T-helper 22 cell (primary cell): ENCODE results near the gene RIN3.

Experiments used
- DNase-seq: peaks from one replicate; pipeline ENCODE4 v3.0.0-alpha.2; 2020; ENCODE audit warnings: low read depth

RIN3 gene

GRCh38 chr14:92601131-92601710, 87.6 kb downstream of the RIN3 start:
- no peak for DNase-seq

GRCh38 chr14:92601757-92602417, 88.3 kb downstream of the RIN3 start:
- DNase-seq: no peak

DNA sequence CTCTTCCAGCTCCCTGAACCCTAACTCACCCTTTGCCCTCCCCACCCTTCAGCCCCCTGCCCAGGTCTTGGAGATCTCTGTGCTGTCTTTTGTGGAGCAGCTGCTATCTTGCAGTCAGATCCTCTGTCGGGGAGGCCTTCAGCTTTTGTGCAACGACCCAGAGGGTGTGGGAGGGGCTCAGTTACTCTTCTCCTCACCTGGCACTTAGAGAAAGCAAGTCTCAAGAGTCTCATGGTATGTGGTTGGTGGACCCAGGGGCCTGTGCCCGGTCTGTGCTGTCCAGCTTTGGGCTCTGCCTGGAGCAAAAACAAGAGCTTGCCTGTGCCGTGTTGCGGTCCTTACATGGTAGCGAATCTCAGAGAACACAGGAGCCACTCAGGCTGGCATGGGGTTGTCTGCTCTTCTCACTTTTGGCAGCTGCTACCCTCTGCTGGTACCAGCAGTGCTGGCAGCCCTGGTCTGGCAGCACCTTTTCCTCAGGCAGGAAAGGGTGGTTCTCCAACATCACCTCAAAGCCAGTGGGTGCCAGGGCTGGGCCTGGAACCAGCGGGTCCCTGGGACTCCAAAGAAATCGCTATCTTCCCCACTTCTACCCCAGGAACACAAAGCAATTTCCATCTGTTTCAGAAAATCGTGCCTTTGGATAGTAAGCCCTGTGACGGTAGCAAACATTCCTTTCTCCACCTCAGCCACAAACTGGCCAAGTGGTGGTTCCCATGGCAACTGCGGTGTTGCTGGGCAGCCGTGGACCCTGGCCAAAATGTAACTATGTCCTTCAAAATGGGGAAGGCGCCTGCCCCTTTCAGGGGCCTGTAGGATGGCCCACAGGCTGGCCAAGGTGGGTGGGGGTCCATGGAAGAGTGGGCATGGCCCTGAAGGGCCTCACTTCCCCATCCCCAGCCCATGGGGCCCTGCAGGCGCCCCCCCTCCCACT, 90.0 kb downstream of the RIN3 start:
- DNase-seq: peak; percentile 20

- DNase-seq: no peak
Observed at GRCh38 chr14:92605274-92605940, 91.8 kb downstream of the RIN3 start.

DNA sequence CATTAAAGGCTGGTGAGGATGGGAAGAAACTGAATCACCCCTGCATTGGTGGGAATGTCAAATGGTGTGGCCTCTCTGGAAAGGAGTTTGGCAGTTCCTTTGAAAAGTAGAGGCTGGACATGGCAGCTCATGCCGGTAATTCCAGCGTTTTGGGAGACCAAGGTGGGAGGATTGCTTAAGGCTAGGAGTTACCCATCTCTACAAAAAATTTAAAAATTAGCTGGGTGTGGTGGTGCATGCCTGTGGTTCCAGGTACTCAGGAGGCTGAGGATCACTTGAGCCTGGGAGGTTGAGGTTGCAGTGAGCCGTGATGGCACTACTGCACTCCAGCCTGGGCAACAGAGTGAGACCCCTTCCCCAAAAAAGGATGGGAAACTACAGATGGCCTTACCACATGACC, 93.7 kb downstream of the RIN3 start:
- no peak for DNase-seq

DNA sequence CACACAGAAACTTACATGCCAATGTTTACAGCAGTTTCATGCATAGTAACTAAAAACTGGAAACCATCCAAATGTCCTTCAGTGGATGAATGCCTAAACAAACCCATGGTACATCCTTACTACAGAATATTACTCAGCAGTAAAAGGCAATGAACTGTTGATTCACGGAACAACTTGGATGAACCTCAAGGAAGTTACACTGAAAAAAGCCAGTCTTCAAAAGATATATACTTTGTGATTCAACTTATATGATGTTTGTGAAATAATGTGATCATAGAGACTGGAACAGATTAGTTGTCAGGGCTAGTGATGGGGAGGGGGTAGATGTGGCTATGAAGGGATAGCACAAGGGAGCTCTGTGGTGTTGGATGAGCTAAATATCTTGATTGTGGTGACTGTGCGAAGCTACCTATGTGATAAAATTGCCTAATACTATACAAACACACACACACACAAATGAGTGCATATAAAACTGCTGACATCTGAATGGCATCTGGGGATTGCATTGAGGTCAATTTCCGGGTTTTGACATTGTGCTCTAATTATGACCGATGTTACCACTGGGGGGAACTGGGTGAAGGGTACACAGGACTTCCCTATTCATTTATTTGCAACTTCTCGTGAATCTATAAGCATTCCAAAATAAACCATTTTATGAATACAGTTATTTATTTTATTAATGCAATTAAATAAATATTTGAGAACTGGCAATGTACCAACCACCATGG, 94.3 kb downstream of the RIN3 start:
- no peak for DNase-seq

DNA sequence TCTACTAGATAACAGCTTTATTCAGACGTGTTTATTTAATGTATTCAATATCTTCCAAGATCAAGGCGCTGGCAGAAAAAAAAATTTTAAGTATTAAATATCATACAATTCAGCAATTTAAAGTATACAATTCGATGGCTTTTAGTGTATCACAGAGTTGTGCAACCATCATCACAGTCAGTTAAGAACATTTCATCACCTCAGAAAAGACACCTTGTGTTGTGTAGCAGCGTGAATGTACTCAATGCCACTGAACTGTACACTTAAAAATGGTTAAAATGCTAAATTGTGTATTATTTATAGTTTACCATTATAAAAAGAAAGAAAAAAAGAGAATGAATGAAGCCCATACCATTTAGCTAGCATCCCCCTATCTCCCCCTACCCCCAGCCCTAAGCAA, 96.4 kb downstream of the RIN3 start:
- DNase-seq: no peak

- DNase-seq: no peak
Observed at GRCh38 chr14:92610849-92611271, 97.3 kb downstream of the RIN3 start.

- DNase-seq: peak; percentile 21
Observed at GRCh38 chr14:92613008-92613658, 99.6 kb downstream of the RIN3 start.

DNA sequence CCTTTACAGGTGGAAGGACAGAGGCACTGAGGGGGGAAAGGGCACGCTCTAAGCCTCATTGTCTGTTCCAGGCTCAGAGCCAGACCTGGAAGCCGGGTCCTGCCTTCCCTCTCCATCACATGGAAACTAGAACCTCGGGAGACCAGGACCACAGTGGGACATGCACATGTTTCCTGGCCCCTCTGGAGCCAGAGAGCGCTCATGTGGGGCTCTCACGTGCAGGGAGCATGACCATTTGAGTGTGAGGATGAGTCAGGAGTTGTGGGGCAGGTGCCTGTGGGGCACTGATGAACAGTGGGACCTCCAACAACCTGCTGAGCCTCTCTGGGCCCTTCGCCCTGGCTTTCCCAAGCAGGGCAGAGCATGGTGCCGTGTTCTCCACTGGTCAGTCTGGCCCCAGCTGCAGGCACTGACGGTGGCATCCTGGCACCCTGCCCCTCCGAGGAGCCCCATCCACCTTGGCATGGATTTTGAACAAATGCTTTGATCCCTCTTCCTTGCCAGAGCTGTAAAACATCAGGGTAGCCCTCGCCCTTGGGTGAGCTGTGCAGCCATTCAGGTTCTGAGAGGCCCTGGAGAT, 100.2 kb downstream of the RIN3 start:
- no peak for DNase-seq

- peak; percentile 70 for DNase-seq
Observed at GRCh38 chr14:92615451-92615850, 101.9 kb downstream of the RIN3 start.

DNA sequence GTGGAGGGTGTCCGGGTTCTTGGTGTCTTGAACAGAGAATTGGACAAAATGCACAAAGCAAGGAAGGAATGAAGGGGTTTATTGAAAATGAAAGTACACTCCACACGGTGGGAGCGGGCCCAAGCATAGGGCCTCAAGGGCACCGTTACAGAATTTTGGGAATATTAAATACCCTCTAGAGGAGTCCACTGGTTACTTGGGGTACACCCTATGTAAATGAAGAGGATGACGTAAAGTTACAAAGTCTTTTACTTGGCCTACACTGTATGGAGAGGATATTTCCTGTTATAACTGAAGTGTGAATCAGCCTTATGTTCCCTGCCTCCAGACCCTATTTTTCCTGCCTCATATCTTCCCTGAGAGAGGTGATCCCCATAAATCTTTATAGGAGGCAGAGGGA, 102.6 kb downstream of the RIN3 start:
- no peak for DNase-seq

DNA sequence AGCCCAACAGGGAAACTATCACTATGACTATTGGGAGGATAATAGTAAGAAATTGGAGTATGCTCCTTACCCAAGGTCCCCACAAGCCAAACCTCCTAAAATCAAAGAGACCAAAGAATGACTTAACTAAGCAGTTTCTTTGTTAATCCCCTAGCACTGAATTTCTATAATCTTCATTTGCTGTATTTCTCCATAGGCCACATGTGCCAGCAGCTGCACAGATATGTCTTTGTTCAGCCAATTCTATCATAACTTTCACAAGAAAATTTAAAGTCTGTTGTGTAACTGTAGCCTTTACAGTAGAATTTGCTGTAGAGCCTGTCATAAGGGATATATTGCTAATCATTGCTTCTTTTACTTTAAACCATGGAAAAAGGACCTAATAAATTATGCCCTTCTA, 104.0 kb downstream of the RIN3 start:
- no peak for DNase-seq

DNA sequence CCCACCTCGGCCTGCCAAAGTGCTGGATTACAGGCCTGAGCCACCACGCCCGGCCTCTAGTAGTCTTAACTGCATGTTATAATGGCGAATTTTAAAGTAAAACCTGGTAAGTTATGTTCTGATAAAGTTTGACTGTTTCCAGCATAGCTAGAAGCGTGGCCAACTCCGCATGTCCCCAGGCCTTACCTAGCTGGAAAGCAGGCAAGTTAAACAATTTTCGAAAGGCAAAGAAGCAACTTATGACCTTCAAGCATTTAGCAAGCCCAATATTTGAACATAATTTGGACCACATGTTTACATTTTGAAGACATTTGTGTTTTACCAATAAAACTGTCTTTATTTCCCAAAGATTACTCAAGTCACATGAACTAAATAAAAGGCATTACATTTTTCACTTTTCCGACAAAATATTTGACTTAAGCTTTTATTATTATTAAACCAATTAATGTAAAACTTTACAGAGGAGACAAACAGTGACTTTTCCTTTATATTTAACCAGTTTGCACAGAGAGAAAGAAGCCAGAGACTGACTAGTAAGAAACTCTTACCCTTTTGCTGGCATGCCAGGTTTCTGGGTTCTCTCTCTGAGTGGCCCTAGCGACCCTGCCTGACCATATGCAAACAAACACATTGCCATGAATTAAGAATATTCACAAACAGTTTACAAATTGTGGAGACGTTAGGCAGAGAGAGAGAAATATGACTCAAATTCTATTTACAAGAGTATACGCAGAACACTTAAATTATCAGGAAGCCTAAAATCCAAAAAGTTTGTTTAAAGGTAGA, 106.3 kb downstream of the RIN3 start:
- DNase-seq: no peak

GRCh38 chr14:92622311-92622710, 108.7 kb downstream of the RIN3 start:
- DNase-seq: no peak

GRCh38 chr14:92624764-92625163, 111.2 kb downstream of the RIN3 start:
- no peak for DNase-seq

DNA sequence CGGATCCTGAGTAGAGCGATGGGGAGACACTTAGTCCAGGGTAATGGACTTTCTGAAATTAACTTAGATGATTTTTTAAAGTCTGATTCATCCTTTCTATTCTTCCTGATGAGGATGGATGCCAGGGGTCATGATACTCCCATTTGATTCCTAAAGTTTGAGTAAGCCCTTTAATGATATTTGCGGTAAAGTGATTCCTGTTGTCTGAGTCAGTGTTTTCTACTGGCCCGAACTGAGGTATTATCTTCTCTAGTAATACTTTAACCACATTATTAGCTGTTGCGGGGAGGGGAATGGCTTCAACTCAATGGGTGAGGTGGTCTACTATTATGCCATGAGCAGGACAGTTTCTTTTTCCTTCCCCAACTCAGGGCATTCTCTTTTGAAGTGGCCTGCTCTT, 111.6 kb downstream of the RIN3 start:
- DNase-seq: no peak

DNA sequence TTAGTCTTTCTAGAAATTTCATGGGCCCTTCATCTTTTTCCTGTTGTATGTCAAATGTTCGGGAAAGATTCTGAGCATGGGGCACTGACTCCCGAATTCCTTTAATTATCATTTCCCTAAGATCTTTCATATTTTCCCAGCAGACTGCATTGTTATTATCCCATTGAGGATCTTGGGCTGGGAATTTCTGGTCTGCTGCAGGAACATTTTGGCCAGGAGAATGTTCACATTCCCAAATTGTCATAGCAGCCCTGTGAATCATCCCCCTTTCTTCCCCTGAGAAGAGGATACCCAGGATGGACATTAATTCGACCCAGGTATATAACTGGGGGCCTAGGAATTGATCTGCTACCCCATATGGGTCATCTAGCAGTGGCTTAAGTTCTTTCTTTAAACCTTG, 112.5 kb downstream of the RIN3 start:
- no peak for DNase-seq

GRCh38 chr14:92627707-92628215, 114.2 kb downstream of the RIN3 start:
- DNase-seq: no peak

DNA sequence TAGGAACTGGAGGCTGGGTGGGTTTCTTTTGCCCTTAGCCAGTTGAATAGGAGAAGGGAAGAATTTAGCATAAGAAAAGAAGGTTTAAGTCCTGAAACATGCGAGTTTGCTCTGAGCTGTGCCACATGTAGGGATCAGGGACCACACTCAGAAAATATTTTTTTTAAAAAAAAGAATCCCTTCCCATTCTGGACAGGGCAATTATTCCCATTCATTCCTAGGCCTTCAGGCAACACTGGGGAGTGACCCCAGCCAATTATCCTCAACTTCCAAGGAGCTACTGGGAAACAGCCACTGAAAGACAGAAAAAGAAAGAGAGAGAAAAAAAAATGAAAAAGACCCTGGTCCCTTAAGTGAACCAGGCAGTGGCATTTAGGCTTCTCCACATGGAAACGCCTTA, 115.1 kb downstream of the RIN3 start:
- no peak for DNase-seq
